AG09319 (cell line): ENCODE measurements around the gene ETHE1.

Source experiments
- DNase-seq: peaks from one replicate; pipeline ENCODE4 v3.0.0-alpha.2; 2010; ENCODE audit warnings: low read depth; ENCODE audit errors: extremely low read depth
- TF ChIP-seq, protein P1 (sequence below): IDR thresholded peaks from 2 replicates; pipeline ENCODE4 v1.5.1; 2011; ENCODE audit warnings: low read depth, mild to moderate bottlenecking, inconsistent platforms, low read length, moderate library complexity

Gene ETHE1

DNA sequence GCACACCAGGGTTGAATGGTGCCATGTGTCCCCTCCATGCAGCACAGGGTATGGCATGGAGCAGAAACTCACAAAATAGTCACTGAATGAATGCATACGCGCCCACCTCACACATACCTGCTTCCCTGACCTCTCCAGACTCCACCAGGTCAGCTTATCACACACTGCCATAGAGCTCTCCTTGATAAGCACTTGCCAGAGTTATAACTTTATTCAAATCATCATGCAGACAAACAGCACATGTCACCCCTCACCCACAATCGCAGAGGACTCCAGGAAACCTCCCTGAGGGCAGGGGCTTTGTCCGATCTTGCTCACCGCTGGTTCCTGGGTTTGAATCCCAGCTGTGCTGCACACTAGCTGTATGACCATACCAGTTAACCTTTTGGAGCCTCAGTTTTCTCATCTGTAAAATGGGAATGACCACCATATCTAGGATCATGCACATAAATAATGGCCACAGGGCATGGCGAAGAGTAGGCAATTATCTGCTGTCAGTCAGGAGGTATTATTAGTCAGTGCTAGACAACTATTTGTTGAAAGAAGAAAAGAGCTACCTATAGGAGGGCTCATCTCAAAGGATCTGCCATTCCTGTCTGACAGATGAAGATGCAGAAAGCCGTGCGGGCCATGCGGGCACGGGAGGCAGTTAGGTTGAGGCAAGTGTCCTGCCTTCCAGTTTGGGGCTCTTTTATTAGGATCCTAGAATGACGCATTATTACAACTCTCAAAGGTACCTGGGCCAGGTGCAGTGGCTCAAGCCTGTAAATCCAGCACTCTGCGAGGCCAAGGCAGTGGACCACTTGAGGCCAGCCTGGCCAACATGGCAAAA is 34.4 kb upstream of the ETHE1 start:
- TF ChIP-seq, protein P1, sequence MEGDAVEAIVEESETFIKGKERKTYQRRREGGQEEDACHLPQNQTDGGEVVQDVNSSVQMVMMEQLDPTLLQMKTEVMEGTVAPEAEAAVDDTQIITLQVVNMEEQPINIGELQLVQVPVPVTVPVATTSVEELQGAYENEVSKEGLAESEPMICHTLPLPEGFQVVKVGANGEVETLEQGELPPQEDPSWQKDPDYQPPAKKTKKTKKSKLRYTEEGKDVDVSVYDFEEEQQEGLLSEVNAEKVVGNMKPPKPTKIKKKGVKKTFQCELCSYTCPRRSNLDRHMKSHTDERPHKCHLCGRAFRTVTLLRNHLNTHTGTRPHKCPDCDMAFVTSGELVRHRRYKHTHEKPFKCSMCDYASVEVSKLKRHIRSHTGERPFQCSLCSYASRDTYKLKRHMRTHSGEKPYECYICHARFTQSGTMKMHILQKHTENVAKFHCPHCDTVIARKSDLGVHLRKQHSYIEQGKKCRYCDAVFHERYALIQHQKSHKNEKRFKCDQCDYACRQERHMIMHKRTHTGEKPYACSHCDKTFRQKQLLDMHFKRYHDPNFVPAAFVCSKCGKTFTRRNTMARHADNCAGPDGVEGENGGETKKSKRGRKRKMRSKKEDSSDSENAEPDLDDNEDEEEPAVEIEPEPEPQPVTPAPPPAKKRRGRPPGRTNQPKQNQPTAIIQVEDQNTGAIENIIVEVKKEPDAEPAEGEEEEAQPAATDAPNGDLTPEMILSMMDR: no peak
- DNase-seq: no peak

DNA sequence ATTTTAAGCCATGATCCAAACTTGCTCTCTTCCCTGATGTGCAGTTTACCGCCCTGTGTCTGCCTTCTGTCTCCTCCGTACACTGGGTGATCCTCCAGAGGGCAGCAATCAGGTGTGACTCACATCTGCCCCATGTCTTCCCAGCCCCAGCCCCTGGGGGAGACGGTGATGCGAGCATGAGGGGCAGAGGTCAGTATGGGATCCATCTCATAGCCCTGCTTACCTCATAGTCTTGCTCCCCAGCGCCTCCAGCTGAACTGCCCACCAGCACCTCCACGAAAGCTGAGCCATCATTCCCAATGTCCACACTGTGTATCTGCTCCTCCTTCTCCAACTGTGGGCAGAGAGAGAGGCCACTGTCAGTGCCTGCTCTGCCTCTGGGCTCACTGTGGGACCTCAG is 33.7 kb upstream of the ETHE1 start:
- TF ChIP-seq, protein P1: no peak
- DNase-seq: no peak

DNA sequence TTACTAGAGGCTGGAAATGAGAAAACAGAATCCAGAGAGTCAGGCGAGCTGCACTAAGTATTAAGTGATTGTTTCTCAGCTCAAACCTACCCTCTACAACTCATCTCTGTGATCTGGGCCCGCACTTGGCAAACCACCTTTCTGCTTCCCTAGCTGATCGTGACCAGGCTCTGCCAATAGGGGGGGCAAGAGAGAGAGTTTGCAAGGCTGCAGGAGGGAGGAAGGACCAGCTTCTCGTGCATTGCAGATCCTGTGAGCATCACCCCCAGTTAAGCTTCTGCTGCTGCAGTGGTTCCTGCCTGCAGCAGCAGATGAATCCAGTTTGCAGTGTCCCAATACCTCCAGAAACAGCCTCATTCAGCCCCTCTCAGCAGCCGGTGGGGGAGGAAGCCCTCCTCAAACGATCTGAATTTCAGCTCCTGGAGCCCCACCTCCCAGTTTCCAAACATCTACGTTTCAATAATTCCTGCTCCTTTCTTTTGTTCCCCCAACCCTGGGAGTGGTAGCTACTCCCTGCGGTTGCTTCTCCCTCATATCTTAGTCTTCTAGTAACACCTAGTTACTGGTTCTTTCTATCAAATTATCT is 28.3 kb upstream of the ETHE1 start:
- DNase-seq: no peak
- TF ChIP-seq, protein P1: peak; percentile 86

DNA sequence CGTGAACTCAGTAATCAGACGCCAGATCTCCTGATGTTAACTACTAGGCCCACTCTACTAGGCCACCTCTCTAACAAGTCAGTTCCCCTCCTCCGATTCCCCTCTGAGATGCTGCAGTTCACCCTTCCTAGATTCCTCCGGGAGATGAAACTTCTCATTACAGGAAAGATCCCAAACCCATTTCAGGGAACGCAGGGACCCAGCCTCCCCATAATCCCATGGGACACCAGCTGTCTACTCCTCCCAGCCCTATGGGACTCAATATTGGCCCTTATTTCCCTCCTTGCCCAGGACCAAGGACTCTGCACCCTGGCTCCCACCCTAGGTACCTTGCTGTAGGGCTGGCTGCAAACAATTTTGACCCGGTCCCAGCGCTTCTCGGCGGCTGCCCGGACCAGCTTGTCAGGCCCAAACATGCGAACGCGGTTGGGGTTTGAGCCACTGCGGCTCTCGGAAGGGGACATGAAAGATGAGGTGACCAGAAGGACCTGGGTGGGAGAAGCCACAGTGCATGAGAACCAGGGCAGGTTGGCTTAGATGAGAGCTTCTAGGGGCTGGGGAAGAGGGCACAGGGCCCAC is 27.4 kb upstream of the ETHE1 start:
- TF ChIP-seq, protein P1: no peak
- DNase-seq: no peak

DNA sequence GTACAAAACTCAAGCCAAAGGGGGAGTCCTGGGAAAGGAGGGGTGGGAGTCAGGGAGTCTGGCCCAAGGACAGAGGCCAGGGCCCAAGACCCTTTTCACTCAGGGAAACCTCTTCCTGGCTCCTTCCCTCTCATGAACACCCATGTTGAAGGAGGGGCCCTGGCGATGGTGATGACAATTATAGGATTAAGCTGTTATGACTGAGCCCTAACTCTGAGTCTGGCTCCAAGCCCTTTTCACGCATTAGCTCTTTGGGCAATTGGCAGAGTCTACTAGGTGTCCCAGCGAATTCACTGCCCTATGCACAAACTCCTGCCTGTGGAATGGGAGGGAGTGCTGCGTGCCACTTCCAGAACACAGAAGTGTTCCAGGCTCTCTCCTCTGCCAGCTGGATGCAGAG is 26.7 kb upstream of the ETHE1 start:
- DNase-seq: no peak
- TF ChIP-seq, protein P1: no peak

DNA sequence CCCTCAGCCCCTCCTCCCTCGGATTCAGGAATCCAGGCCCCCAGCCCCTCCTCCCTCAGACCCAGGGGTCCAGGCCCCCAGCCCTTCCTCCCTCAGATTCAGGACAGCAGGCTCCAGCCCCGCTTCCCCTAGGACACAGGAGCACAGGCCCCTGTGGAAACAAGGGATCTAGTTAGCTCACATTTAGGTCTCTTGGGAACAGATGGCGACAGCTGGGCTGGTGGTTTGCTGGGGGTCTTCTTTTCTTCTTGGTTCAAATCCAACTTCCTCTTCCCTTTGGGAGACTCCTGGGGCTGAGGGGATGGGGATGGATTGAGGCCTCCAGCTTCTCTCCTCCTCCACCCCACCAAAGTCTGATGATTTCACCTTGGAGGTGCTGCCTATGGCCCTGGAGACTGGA is 25.6 kb upstream of the ETHE1 start:
- no peak for DNase-seq
- TF ChIP-seq, protein P1: no peak

DNA sequence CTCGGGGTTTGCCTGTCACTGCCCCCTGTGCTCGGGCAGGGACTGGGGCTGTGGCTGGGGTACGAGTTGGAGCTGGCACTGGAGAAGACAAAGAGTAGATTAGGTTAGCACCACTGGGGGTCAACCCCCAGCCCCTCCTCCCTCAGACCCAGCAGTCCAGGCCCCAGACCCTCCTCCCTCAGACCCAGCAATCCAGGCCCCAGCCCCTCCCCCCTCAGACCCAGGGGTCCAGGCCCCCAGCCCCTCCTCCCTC is 25.1 kb upstream of the ETHE1 start:
- DNase-seq: no peak
- TF ChIP-seq, protein P1: no peak
